Stimulated activated CD8-positive, alpha-beta memory T cell treated with anti-CD3 and anti-CD28 coated beads, Interleukin-4, amount 100 ng/mL, for 1 hour (primary cell): ENCODE measurements around the gene CYBRD1.
"Not testable (repeated sequence)": the region's sequence is repeated elsewhere in the genome, so short reads cannot be mapped to it uniquely, and the experiment has no call there.

ENCODE experiments used
- DNase-seq, 2 donors: peaks; one replicate each; pipeline ENCODE4 v3.0.0-alpha.2; 2020; ENCODE audit warnings: low read depth in 2 of 2, low spot score in 1 of 2

The CYBRD1 gene

GRCh38 chr2:171514908-171515582 is 7.2 kb upstream of the CYBRD1 start:
- no peak for DNase-seq

GRCh38 chr2:171515672-171516298 is 6.5 kb upstream of the CYBRD1 start:
- no peak for DNase-seq

GRCh38 chr2:171516793-171517192 is 5.5 kb upstream of the CYBRD1 start:
- DNase-seq = no peak

- DNase-seq = no peak
Observed at GRCh38 chr2:171520471-171520870, 1.8 kb upstream of the CYBRD1 start.

- DNase-seq = no peak
Observed at GRCh38 chr2:171521361-171522051, 768 bp upstream of the CYBRD1 start.

- DNase-seq = no peak
Observed at GRCh38 chr2:171522788-171523087, 464 bp downstream of the CYBRD1 start.

- no peak for DNase-seq
Observed at GRCh38 chr2:171523088-171524017, 1.1 kb downstream of the CYBRD1 start.

GRCh38 chr2:171524018-171524401 is 1.7 kb downstream of the CYBRD1 start:
- DNase-seq = no peak

- DNase-seq = no peak
Observed at GRCh38 chr2:171529914-171530313, 7.6 kb downstream of the CYBRD1 start.

- DNase-seq = no peak
Observed at GRCh38 chr2:171530378-171530777, 8.1 kb downstream of the CYBRD1 start.

GRCh38 chr2:171530859-171531258 is 8.6 kb downstream of the CYBRD1 start:
- DNase-seq = not testable (repeated sequence)

GRCh38 chr2:171531291-171531690 is 9.0 kb downstream of the CYBRD1 start:
- DNase-seq = no peak

- DNase-seq = no peak
Observed at GRCh38 chr2:171531836-171532450, 9.7 kb downstream of the CYBRD1 start.

- no peak for DNase-seq
Observed at GRCh38 chr2:171533331-171533730, 11.1 kb downstream of the CYBRD1 start.

GRCh38 chr2:171535528-171535927 is 13.3 kb downstream of the CYBRD1 start:
- DNase-seq = not testable (repeated sequence)

GRCh38 chr2:171540437-171540836 is 18.2 kb downstream of the CYBRD1 start:
- no peak for DNase-seq

GRCh38 chr2:171541202-171541887 is 19.1 kb downstream of the CYBRD1 start:
- no peak for DNase-seq

- no peak for DNase-seq
Observed at GRCh38 chr2:171545086-171545485, 22.8 kb downstream of the CYBRD1 start.

- no peak for DNase-seq
Observed at GRCh38 chr2:171547256-171547655, 25.0 kb downstream of the CYBRD1 start.

GRCh38 chr2:171547720-171548119 is 25.4 kb downstream of the CYBRD1 start:
- no peak for DNase-seq
